ENCODE data around the gene CBX2.
A peak's percentile ranks its signal among the peaks of the same experiment; 100 is the strongest.

Gene CBX2

GRCh38 chr17:79814974-79815835, 37.3 kb downstream of the CBX2 start:
- Histone ChIP-seq H2AFZ (peak overlapping the region; percentile 79), H3K79me2 (no peaks in the 10 kb centered on the region), H3K9me3 (ENCODE audit: control insufficient read depth, low read length) (no peaks in the 10 kb centered on the region), H3K27me3 (ENCODE audit: control insufficient read depth, insufficient read depth, low read length) (no peaks in the 10 kb centered on the region), H3K36me3 (ENCODE audit: control insufficient read depth, insufficient read depth, low read length) (no peaks in the 10 kb centered on the region), H3K27ac (no peak overlapping the region), H3K4me2 (ENCODE audit: low read length) (peak overlapping the region; percentile 57), H3K4me3 (ENCODE audit: low read depth, low read length) (peak overlapping the region; percentile 13), H3K4me1 (peaks cover 11% of the 10 kb centered on the region), H3K9ac (no peak overlapping the region)
- no peak for TF ChIP-seq CTCF (IDR thresholded peaks at IDR 0.05)

DNA sequence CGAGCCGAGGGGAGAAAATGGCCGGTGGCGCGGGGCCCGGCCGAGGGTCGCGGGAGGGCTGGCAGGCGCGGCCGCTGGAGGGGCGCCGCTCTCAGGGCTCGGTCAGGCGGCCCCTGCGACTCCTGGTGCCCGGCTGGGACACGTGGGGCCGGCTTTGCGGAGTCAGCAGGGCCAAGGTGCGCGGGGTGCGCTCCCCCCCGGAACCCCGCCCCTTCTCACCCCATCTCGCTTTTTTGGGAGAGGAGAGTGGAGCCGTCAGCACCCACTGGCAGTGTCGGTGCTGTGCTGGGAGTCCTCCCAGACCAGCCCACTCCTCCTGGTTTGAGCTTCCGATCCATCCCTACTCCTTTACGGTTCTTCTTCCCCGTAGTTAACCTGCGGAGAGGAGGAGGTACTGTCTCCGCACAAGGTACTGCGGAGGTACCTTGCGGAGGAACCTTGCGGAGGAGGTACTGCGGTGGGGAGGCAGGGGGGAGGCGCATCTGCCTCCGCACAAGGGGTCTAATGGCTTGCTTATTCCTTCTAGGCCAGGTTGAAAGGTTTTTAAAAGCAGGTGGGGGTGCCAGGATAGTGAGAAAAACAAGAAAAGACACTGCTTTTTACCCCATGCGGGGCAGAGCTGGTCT, 38.0 kb downstream of the CBX2 start:
- Histone ChIP-seq H3K9ac (no peak overlapping the region), H3K36me3 (ENCODE audit: control insufficient read depth, insufficient read depth, low read length) (no peaks in the 10 kb centered on the region), H3K4me2 (ENCODE audit: low read length) (no peak overlapping the region), H3K4me3 (ENCODE audit: low read depth, low read length) (no peak overlapping the region), H3K27me3 (ENCODE audit: control insufficient read depth, insufficient read depth, low read length) (no peaks in the 10 kb centered on the region), H3K27ac (no peak overlapping the region), H3K9me3 (ENCODE audit: control insufficient read depth, low read length) (no peaks in the 10 kb centered on the region), H3K79me2 (no peaks in the 10 kb centered on the region), H2AFZ (no peak overlapping the region), H3K4me1 (peaks cover 9% of the 10 kb centered on the region)
- TF ChIP-seq CTCF (IDR thresholded peaks at IDR 0.05) = no peak

- no peak for TF ChIP-seq CTCF (IDR thresholded peaks at IDR 0.05)
- H3K27me3 ChIP-seq (ENCODE audit: control insufficient read depth, insufficient read depth, low read length) = no peaks in the 10 kb centered on the region
These were observed 40.2 kb downstream of the CBX2 start for GRCh38 chr17:79818026-79818758.

DNA sequence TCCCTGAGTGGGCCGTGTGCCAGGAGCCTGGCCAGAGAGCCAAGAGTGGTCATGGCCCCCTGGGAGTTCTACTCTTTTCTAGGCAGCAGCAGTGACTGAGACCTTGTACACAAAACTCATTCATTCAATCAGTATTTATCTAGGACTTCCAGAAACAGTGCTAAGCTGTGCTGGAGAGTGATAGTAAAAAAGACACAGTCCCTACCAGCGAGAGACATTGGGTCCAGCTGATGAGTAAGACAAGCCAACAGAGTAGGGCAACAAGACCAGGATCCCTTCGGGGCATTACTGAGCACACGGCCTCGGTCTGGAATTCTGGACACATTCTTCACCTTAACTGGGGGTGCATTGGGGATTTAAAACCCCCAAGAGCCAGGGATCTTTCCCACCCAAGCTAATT, 41.1 kb downstream of the CBX2 start:
- no peak overlapping the region for H3K27ac ChIP-seq
- H3K36me3 ChIP-seq (ENCODE audit: control insufficient read depth, insufficient read depth, low read length) = no peaks in the 10 kb centered on the region
- no peak overlapping the region for H3K4me3 ChIP-seq (ENCODE audit: low read depth, low read length)
- no peak overlapping the region for H2AFZ ChIP-seq
- TF ChIP-seq CTCF (IDR thresholded peaks at IDR 0.05) = no peak
- H3K9me3 ChIP-seq (ENCODE audit: control insufficient read depth, low read length) = no peaks in the 10 kb centered on the region
- no peak overlapping the region for H3K9ac ChIP-seq
- no peaks in the 10 kb centered on the region for H3K27me3 ChIP-seq (ENCODE audit: control insufficient read depth, insufficient read depth, low read length)
- H3K4me2 ChIP-seq (ENCODE audit: low read length) = no peak overlapping the region
- no peaks in the 10 kb centered on the region for H3K79me2 ChIP-seq
- H3K4me1 ChIP-seq = peaks cover 4% of the 10 kb centered on the region

More at GRCh38 chr17:79818026-79818758, 40.2 kb downstream of the CBX2 start:
- H3K79me2 ChIP-seq = no peaks in the 10 kb centered on the region
- H2AFZ ChIP-seq = no peak overlapping the region
- H3K36me3 ChIP-seq (ENCODE audit: control insufficient read depth, insufficient read depth, low read length) = no peaks in the 10 kb centered on the region
- no peak overlapping the region for H3K27ac ChIP-seq
- H3K4me1 ChIP-seq = peaks cover 4% of the 10 kb centered on the region
- no peak overlapping the region for H3K4me3 ChIP-seq (ENCODE audit: low read depth, low read length)
- no peak overlapping the region for H3K9ac ChIP-seq
- H3K9me3 ChIP-seq (ENCODE audit: control insufficient read depth, low read length) = no peaks in the 10 kb centered on the region
- H3K4me2 ChIP-seq (ENCODE audit: low read length) = no peak overlapping the region
